Measurements from ENCODE around the gene PCDHB6. TPM values are rescaled to one million over a fixed set of nuclear protein-coding genes. Genes with fewer than 3 reads are reported as not detected.

Gene PCDHB6
- total RNA-seq, 1 experiment from 2014 or later, result not detected

GRCh38 chr5:141196363-141196762, 46.5 kb downstream of the PCDHB6 start:
- DNase-seq, result no peak
- no peak overlapping the region for H3K27ac Mint-ChIP-seq
- H3K9me3 ChIP-seq (ENCODE audit: control insufficient read depth, low read depth, low read length), result no peaks in the 10 kb centered on the region
- H3K4me2 ChIP-seq (ENCODE audit: insufficient read depth, insufficient read length, low read length), result no peak overlapping the region
- no peaks in the 10 kb centered on the region for H3K23me2 ChIP-seq (ENCODE audit: insufficient read length, low read depth, low read length, poor library complexity, severe bottlenecking)
- H2BK15ac ChIP-seq (ENCODE audit: low read depth, low read length), result no peak overlapping the region
- H2BK20ac ChIP-seq (ENCODE audit: low read depth, low read length, poor library complexity, severe bottlenecking), result no peak overlapping the region
- WGBS (ENCODE audit: extremely low coverage, insufficient read length, low lambda C conversion rate), result no CpG with 5 or more reads among the region's 3 CpGs
- no peak overlapping the region for H3K14ac ChIP-seq (ENCODE audit: insufficient read depth, low read length)
- peaks cover 35 to 38% of the 10 kb centered on the region in 2 experiments for H3K9me3 Mint-ChIP-seq
- H3T11ph ChIP-seq (ENCODE audit: low read length), result no peak overlapping the region
- no peak overlapping the region for H3K23ac ChIP-seq (ENCODE audit: insufficient read length, low read depth, low read length)
- H3K18ac ChIP-seq (ENCODE audit: insufficient read length, low read depth, low read length), result no peak overlapping the region
- H3K27me3 Mint-ChIP-seq (ENCODE audit: low read depth), result no peaks in the 10 kb centered on the region; the same call in 1 of the 2 replicates
- no peaks in the 10 kb centered on the region for H3K79me1 ChIP-seq (ENCODE audit: insufficient read depth, low read depth, low read length, poor library complexity, severe bottlenecking)
- no peak overlapping the region for H2AK5ac ChIP-seq (ENCODE audit: insufficient read length, low read length)
- no peak overlapping the region for H2BK5ac ChIP-seq (ENCODE audit: insufficient read length, low read length)
- H3K79me2 ChIP-seq (ENCODE audit: insufficient read depth, low read length), result no peaks in the 10 kb centered on the region
- H4K5ac ChIP-seq (ENCODE audit: insufficient read length, low read depth, low read length), result no peak overlapping the region
- H2AFZ ChIP-seq (ENCODE audit: low read length), result no peak overlapping the region
- no peak overlapping the region for H4K91ac ChIP-seq (ENCODE audit: insufficient read length, low read depth, low read length)
- no peak overlapping the region for H3K9ac ChIP-seq (ENCODE audit: extremely low read depth, insufficient read length, low read length)
- H3K27ac ChIP-seq (ENCODE audit: insufficient read length, low read depth, low read length), result no peak overlapping the region
- H2BK12ac ChIP-seq (ENCODE audit: insufficient read length, low read depth, low read length), result no peak overlapping the region
- no peak overlapping the region for H3K4me3 Mint-ChIP-seq
- H3K4me1 Mint-ChIP-seq, result peaks cover 4 to 11% of the 10 kb centered on the region in 2 experiments
- H4K20me1 ChIP-seq (ENCODE audit: control insufficient read depth, insufficient read depth, insufficient read length), result no peaks in the 10 kb centered on the region
- no peak for TF ChIP-seq CTCF (conservative IDR thresholded peaks at IDR 0.05)
- H3K4ac ChIP-seq (ENCODE audit: low read depth, low read length), result no peak overlapping the region
- no peaks in the 10 kb centered on the region for H3K4me1 ChIP-seq (ENCODE audit: insufficient read depth, low read length)
- H3K36me3 Mint-ChIP-seq (ENCODE audit: insufficient read depth in 1 of 3, low read depth in 3 of 3), result peaks cover 8 to 30% (median 9%) of the 10 kb centered on the region in 3 experiments; a peak in 6 of 7 replicates
- no peak overlapping the region for H2BK120ac ChIP-seq (ENCODE audit: low read depth, low read length, poor library complexity, severe bottlenecking)
- H3K56ac ChIP-seq (ENCODE audit: insufficient read length, low read depth, low read length), result no peak overlapping the region
- no peak overlapping the region for H4K8ac ChIP-seq (replicated peaks; ENCODE audit: insufficient read length, low read depth, low read length)
- no peaks in the 10 kb centered on the region for H3K27me3 ChIP-seq (ENCODE audit: insufficient read depth, low read length)

Measured in H9 (cell line).